OCI-LY3 (cell line): ENCODE data around the gene CPT1B.
"Not testable (repeated sequence)": the region's sequence is repeated elsewhere in the genome, so short reads cannot be mapped to it uniquely, and the experiment has no call there.

Experiments used
- H2AFZ ChIP-seq: fragments of 200-600, 300-600 bp; shearing (Covaris generic); 2 replicates; pipeline ENCODE4 v1.6.0; 2014; ENCODE audit warnings: antibody characterized with exemption, low read depth, low read length
- H3K27ac ChIP-seq: fragments of 200-600, 300-600 bp; sonication (generic); 2 replicates; pipeline ENCODE4 v1.5.1; 2014; ENCODE audit warnings: mild to moderate bottlenecking, low read length, moderate library complexity, mixed read lengths
- H3K27me3 ChIP-seq: fragments of 200-600, 300-600 bp; sonication (generic); 2 replicates; pipeline ENCODE4 v1.6.1; 2014; ENCODE audit warnings: low read depth, low read length, mixed read lengths
- H3K36me3 ChIP-seq: fragments of 200-600, 300-600 bp; sonication (generic); replicated peaks from 2 replicates; pipeline ENCODE3; 2014; ENCODE audit warnings: low read depth, low read length, mixed read lengths
- H3K4me1 ChIP-seq: fragments of 300-600, 200-600 bp; sonication (generic); 2 replicates; pipeline ENCODE4 v1.6.1; 2014; ENCODE audit warnings: low read length, mixed read lengths
- H3K4me2 ChIP-seq: fragments of 200-600, 300-600 bp; sonication (generic); 2 replicates; pipeline ENCODE4 v1.6.1; 2014; ENCODE audit warnings: low read length, mixed read lengths
- H3K4me3 ChIP-seq: fragments of 300-600, 200-600 bp; sonication (generic); 2 replicates; pipeline ENCODE4 v1.5.1; 2014; ENCODE audit warnings: antibody characterized with exemption, mild to moderate bottlenecking, low read length, moderate library complexity
- H3K79me2 ChIP-seq: fragments of 300-600, 200-600 bp; shearing (Covaris generic); 2 replicates; pipeline ENCODE4 v1.6.1; 2014; ENCODE audit warnings: mild to moderate bottlenecking, low read length, mixed read lengths
- H3K9ac ChIP-seq: fragments of 300-600, 200-600 bp; shearing (Covaris generic); 2 replicates; pipeline ENCODE4 v1.6.0; 2014; ENCODE audit warnings: mild to moderate bottlenecking, low read length, moderate library complexity
- H3K9me3 ChIP-seq: fragments of 200-600, 300-600 bp; shearing (Covaris generic); 2 replicates; pipeline ENCODE4 v1.6.1; 2014; ENCODE audit warnings: low read length, mixed read lengths; ENCODE audit not compliant: insufficient read depth
- H4K20me1 ChIP-seq: fragments of 200-600, 300-600 bp; sonication (generic); 2 replicates; pipeline ENCODE4 v1.6.1; 2016; ENCODE audit warnings: low read length, mixed read lengths; ENCODE audit not compliant: insufficient read depth
- EZH2phosphoT487 ChIP-seq: fragments of 200-600 bp; shearing (Covaris generic); IDR thresholded peaks from 2 replicates; pipeline ENCODE4 v1.6.1; 2018; ENCODE audit warnings: antibody characterized with exemption, mixed run types, low read depth
- TF ChIP-seq, protein P1 (sequence below): fragments of 200-600, 300-600 bp; sonication (generic); IDR thresholded peaks from 2 replicates; pipeline ENCODE4 v1.5.1; 2014; ENCODE audit warnings: antibody characterized with exemption, low read length, low read depth

Gene CPT1B

GRCh38 chr22:50544746-50545253, 33.4 kb downstream of the CPT1B start:
- H3K27me3 ChIP-seq = no peaks in the 10 kb centered on the region
- peaks cover 52% of the 10 kb centered on the region for H3K4me1 ChIP-seq
- peak overlapping the region; percentile 50 for H3K9ac ChIP-seq
- no peak overlapping the region for H2AFZ ChIP-seq
- no peaks in the 10 kb centered on the region for H4K20me1 ChIP-seq
- no peaks in the 10 kb centered on the region for H3K9me3 ChIP-seq
- peak overlapping the region; percentile 65 for H3K4me2 ChIP-seq
- no peaks in the 10 kb centered on the region for H3K79me2 ChIP-seq
- H3K36me3 ChIP-seq = no peaks in the 10 kb centered on the region
- H3K27ac ChIP-seq = peak overlapping the region; percentile 22; the same call in 1 of the 2 replicates
- TF ChIP-seq, protein P1, sequence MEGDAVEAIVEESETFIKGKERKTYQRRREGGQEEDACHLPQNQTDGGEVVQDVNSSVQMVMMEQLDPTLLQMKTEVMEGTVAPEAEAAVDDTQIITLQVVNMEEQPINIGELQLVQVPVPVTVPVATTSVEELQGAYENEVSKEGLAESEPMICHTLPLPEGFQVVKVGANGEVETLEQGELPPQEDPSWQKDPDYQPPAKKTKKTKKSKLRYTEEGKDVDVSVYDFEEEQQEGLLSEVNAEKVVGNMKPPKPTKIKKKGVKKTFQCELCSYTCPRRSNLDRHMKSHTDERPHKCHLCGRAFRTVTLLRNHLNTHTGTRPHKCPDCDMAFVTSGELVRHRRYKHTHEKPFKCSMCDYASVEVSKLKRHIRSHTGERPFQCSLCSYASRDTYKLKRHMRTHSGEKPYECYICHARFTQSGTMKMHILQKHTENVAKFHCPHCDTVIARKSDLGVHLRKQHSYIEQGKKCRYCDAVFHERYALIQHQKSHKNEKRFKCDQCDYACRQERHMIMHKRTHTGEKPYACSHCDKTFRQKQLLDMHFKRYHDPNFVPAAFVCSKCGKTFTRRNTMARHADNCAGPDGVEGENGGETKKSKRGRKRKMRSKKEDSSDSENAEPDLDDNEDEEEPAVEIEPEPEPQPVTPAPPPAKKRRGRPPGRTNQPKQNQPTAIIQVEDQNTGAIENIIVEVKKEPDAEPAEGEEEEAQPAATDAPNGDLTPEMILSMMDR = no peak
- TF ChIP-seq EZH2phosphoT487 = no peak
- peak overlapping the region; percentile 57 for H3K4me3 ChIP-seq

GRCh38 chr22:50544078-50544745, 34.0 kb downstream of the CPT1B start:
- Histone ChIP-seq H3K27me3 (no peaks in the 10 kb centered on the region), H2AFZ (peak overlapping the region; percentile 62; the same call in 1 of the 2 replicates), H3K79me2 (no peaks in the 10 kb centered on the region), H3K4me2 (peak overlapping the region; percentile 65), H3K9ac (peak overlapping the region; percentile 50), H3K4me3 (peak overlapping the region; percentile 57), H3K4me1 (peaks cover 55% of the 10 kb centered on the region), H3K9me3 (no peaks in the 10 kb centered on the region), H3K36me3 (no peaks in the 10 kb centered on the region), H3K27ac (peak overlapping the region; percentile 22; the same call in 1 of the 2 replicates), H4K20me1 (no peaks in the 10 kb centered on the region)
- TF ChIP-seq, protein P1 = peak; percentile 55
- TF ChIP-seq EZH2phosphoT487 = no peak

DNA sequence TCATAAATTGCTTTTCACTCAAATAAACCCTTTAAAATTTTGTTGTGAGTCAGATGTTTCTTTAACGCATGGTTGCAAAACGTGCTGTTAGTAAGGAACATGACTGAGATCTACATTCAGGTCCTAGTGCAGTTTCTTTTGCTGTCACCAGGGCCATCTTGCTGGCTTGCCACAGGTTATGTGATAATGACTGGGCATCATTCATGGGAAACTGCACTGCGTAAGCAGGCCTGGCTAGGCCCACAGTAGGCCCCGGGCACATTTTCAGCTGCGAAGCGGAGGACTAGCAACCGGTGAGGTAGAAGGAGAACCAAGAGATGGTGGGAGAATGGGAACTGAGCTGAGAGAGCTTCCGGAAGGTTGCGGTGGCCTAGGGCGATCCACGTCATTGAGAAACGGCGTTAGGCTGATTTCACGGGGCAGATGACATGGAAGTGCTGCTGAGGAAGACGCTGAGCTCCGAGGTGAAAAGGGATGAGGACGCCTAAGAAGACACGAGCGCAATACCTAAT, 35.8 kb downstream of the CPT1B start:
- no peak for TF ChIP-seq EZH2phosphoT487
- TF ChIP-seq, protein P1 = no peak
- H3K9ac ChIP-seq = peak overlapping the region; percentile 60; the same call in 1 of the 2 replicates
- H3K36me3 ChIP-seq = peaks cover 3% of the 10 kb centered on the region
- no peaks in the 10 kb centered on the region for H4K20me1 ChIP-seq
- peak overlapping the region; percentile 27 for H3K4me3 ChIP-seq
- H2AFZ ChIP-seq = peak overlapping the region; percentile 41; the same call in 1 of the 2 replicates
- no peaks in the 10 kb centered on the region for H3K9me3 ChIP-seq
- H3K79me2 ChIP-seq = no peaks in the 10 kb centered on the region
- H3K27ac ChIP-seq = peak overlapping the region; percentile 100
- peaks cover 70% of the 10 kb centered on the region for H3K4me1 ChIP-seq
- H3K4me2 ChIP-seq = peak overlapping the region; percentile 62
- no peaks in the 10 kb centered on the region for H3K27me3 ChIP-seq

- H3K4me2 ChIP-seq = peak overlapping the region; percentile 62
- not testable (repeated sequence) for H2AFZ ChIP-seq
Observed at GRCh38 chr22:50541667-50542026, 36.6 kb downstream of the CPT1B start.

More at GRCh38 chr22:50541667-50542026, 36.6 kb downstream of the CPT1B start:
- Histone ChIP-seq H3K9ac (peak overlapping the region; percentile 60), H3K4me3 (peak overlapping the region; percentile 27), H3K27ac (peak overlapping the region; percentile 100), H3K4me1 (peaks cover 70% of the 10 kb centered on the region)
- not testable (repeated sequence) for H4K20me1 ChIP-seq, H3K9me3 ChIP-seq, H3K36me3 ChIP-seq, H3K27me3 ChIP-seq, H3K79me2 ChIP-seq
